ENCODE measurements around the gene RPL12. TPM values are rescaled to one million over a fixed set of nuclear protein-coding genes. Genes with fewer than 3 reads are reported as not detected.

Gene RPL12
- total and polyA plus RNA-seq, 9 of the 15 experiments (the other 6 are each of a cell fraction or from before 2014, with no cell fraction given) = 1,614 to 4,558 (median 2,531) TPM

DNA sequence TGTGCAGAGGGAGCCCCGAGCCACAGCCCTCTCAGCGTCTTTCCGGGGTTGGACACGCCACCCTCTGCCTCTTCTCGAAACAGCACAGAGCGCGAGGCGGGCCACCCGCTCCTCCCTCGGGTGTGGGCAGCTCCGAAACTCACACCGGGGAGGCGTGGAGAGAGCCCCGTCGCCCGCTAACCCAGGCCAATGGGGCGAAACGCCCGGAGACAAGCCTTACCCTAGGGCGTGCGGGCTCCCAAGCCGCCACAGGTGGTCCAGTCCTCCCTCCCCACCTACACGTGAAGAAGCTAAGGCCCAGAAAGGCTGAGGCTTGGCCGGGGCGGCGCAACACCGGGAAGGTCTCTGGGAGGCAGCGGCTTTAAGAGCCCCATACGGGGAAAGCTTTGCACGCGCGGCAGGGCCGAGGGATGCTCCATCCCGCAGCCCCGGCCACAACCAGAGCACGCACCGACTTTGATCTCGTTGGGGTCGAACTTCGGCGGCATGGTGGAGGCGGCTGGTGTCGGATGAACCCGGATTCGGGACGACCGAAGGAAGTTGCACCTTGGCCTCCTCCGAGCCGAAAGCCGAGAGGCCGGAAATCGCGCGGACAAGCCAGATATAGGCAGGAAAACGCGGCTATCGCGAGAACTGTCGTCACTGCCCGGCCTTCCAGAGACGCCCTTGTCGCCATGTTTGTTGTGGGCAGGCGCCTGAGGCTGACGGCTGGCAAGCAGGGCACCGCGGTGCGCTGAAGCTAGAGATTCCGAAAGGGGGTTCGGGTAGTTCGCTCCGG lies at the start of gene RPL12, which contains the start of gene LRSAM1 (continued):
- TF ChIP-seq, protein P1, sequence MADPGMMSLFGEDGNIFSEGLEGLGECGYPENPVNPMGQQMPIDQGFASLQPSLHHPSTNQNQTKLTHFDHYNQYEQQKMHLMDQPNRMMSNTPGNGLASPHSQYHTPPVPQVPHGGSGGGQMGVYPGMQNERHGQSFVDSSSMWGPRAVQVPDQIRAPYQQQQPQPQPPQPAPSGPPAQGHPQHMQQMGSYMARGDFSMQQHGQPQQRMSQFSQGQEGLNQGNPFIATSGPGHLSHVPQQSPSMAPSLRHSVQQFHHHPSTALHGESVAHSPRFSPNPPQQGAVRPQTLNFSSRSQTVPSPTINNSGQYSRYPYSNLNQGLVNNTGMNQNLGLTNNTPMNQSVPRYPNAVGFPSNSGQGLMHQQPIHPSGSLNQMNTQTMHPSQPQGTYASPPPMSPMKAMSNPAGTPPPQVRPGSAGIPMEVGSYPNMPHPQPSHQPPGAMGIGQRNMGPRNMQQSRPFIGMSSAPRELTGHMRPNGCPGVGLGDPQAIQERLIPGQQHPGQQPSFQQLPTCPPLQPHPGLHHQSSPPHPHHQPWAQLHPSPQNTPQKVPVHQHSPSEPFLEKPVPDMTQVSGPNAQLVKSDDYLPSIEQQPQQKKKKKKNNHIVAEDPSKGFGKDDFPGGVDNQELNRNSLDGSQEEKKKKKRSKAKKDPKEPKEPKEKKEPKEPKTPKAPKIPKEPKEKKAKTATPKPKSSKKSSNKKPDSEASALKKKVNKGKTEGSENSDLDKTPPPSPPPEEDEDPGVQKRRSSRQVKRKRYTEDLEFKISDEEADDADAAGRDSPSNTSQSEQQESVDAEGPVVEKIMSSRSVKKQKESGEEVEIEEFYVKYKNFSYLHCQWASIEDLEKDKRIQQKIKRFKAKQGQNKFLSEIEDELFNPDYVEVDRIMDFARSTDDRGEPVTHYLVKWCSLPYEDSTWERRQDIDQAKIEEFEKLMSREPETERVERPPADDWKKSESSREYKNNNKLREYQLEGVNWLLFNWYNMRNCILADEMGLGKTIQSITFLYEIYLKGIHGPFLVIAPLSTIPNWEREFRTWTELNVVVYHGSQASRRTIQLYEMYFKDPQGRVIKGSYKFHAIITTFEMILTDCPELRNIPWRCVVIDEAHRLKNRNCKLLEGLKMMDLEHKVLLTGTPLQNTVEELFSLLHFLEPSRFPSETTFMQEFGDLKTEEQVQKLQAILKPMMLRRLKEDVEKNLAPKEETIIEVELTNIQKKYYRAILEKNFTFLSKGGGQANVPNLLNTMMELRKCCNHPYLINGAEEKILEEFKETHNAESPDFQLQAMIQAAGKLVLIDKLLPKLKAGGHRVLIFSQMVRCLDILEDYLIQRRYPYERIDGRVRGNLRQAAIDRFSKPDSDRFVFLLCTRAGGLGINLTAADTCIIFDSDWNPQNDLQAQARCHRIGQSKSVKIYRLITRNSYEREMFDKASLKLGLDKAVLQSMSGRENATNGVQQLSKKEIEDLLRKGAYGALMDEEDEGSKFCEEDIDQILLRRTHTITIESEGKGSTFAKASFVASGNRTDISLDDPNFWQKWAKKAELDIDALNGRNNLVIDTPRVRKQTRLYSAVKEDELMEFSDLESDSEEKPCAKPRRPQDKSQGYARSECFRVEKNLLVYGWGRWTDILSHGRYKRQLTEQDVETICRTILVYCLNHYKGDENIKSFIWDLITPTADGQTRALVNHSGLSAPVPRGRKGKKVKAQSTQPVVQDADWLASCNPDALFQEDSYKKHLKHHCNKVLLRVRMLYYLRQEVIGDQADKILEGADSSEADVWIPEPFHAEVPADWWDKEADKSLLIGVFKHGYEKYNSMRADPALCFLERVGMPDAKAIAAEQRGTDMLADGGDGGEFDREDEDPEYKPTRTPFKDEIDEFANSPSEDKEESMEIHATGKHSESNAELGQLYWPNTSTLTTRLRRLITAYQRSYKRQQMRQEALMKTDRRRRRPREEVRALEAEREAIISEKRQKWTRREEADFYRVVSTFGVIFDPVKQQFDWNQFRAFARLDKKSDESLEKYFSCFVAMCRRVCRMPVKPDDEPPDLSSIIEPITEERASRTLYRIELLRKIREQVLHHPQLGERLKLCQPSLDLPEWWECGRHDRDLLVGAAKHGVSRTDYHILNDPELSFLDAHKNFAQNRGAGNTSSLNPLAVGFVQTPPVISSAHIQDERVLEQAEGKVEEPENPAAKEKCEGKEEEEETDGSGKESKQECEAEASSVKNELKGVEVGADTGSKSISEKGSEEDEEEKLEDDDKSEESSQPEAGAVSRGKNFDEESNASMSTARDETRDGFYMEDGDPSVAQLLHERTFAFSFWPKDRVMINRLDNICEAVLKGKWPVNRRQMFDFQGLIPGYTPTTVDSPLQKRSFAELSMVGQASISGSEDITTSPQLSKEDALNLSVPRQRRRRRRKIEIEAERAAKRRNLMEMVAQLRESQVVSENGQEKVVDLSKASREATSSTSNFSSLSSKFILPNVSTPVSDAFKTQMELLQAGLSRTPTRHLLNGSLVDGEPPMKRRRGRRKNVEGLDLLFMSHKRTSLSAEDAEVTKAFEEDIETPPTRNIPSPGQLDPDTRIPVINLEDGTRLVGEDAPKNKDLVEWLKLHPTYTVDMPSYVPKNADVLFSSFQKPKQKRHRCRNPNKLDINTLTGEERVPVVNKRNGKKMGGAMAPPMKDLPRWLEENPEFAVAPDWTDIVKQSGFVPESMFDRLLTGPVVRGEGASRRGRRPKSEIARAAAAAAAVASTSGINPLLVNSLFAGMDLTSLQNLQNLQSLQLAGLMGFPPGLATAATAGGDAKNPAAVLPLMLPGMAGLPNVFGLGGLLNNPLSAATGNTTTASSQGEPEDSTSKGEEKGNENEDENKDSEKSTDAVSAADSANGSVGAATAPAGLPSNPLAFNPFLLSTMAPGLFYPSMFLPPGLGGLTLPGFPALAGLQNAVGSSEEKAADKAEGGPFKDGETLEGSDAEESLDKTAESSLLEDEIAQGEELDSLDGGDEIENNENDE (IDR thresholded peaks at IDR 0.05; ENCODE audit: low read depth, low read length) = no peak
- peak; percentile 92 for TF ChIP-seq CHD1 (IDR thresholded peaks at IDR 0.05; ENCODE audit: low read length)
- TF ChIP-seq OTX1 (CRISPR knock-in tag; IDR thresholded peaks at IDR 0.05) = peak; percentile 72; the same call in 1 of the 2 replicates
- 0 out of 2 replicates have a peak, but pooled peaks have one; percentile 14 for TF ChIP-seq RFX7 (CRISPR knock-in tag; IDR thresholded peaks at IDR 0.05)
- TF ChIP-seq ZNF140 (CRISPR knock-in tag; IDR thresholded peaks at IDR 0.05) = no peak
- TF ChIP-seq HMGN3 (IDR thresholded peaks at IDR 0.05; ENCODE audit: borderline replicate concordance, extremely low read depth, insufficient read length, low read depth, low read length) = peak; percentile 64
- TF ChIP-seq MCM7 (IDR thresholded peaks at IDR 0.05) = no peak
- peak; percentile 82; the same call in 1 of the 2 replicates for TF ChIP-seq ZBTB17 (CRISPR knock-in tag; IDR thresholded peaks at IDR 0.05)
- no peak for TF ChIP-seq NUFIP1 (IDR thresholded peaks at IDR 0.05; ENCODE audit: partially characterized antibody)
- peak; percentile 96 for TF ChIP-seq PML (IDR thresholded peaks at IDR 0.05; ENCODE audit: low read length)
- TF ChIP-seq ARNT (IDR thresholded peaks at IDR 0.05) = no peak
- no peak for TF ChIP-seq PHTF2 (CRISPR knock-in tag; IDR thresholded peaks at IDR 0.05)
- no peak for TF ChIP-seq ZNF668 (CRISPR knock-in tag; IDR thresholded peaks at IDR 0.05)
- TF ChIP-seq CTBP1 (IDR thresholded peaks at IDR 0.05; ENCODE audit: borderline replicate concordance) = peak; percentile 45; the same call in 1 of the 2 replicates
- 0 out of 2 replicates have a peak, but pooled peaks have one; percentile 29 for TF ChIP-seq PHF21A (IDR thresholded peaks at IDR 0.05; ENCODE audit: borderline replicate concordance, low read depth)
- TF ChIP-seq DPF2 (IDR thresholded peaks at IDR 0.05) = no peak
- TF ChIP-seq, protein P2, sequence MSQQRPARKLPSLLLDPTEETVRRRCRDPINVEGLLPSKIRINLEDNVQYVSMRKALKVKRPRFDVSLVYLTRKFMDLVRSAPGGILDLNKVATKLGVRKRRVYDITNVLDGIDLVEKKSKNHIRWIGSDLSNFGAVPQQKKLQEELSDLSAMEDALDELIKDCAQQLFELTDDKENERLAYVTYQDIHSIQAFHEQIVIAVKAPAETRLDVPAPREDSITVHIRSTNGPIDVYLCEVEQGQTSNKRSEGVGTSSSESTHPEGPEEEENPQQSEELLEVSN (IDR thresholded peaks at IDR 0.05; ENCODE audit: borderline replicate concordance in 1 of 2, extremely low read depth in 1 of 2, insufficient read depth in 1 of 2, insufficient read length in 1 of 2, low read depth in 1 of 2, low read length in 1 of 2, poor library complexity in 1 of 2, severe bottlenecking in 1 of 2) = peak; percentile 11 to 22

Data from K562 (cell line).